Neural cell (in vitro differentiated cells): ENCODE measurements around the gene TSKS. TPM values are rescaled to one million over a fixed set of nuclear protein-coding genes. Genes with fewer than 3 reads are reported as not detected.

Source experiments
- H2AFZ ChIP-seq: fragments of 200-600, 300-800 bp; sonication (generic), shearing (Covaris generic); 2 replicates; pipeline ENCODE4 v1.6.0; 2014; ENCODE audit warnings: low read depth, mild to moderate bottlenecking, antibody characterized with exemption, low read length, moderate library complexity
- H3F3A ChIP-seq: fragments of 200-600 bp; shearing (Covaris generic); 2 replicates; pipeline ENCODE4 v1.6.1; 2016; ENCODE audit warnings: mild to moderate bottlenecking, moderate library complexity, mixed read lengths, antibody characterized with exemption, low read length; ENCODE audit not compliant: insufficient read depth, poor library complexity, severe bottlenecking
- H3K27ac ChIP-seq: fragments of 200-600, 300-800 bp; sonication (generic), shearing (Covaris generic); 2 replicates; pipeline ENCODE4 v1.5.1; 2014; ENCODE audit warnings: mild to moderate bottlenecking, low read length, moderate library complexity
- H3K27me3 ChIP-seq: fragments of 300-800, 200-600 bp; sonication (generic), shearing (Covaris generic); 2 replicates; pipeline ENCODE4 v1.6.0; 2014; ENCODE audit warnings: mild to moderate bottlenecking, low read depth, low read length, moderate library complexity; ENCODE audit not compliant: insufficient read depth
- H3K36me3 ChIP-seq: fragments of 300-800, 200-600 bp; sonication (generic), shearing (Covaris generic); 2 replicates; pipeline ENCODE4 v1.5.1; 2014; ENCODE audit warnings: mild to moderate bottlenecking, antibody characterized with exemption, low read length, moderate library complexity; ENCODE audit not compliant: insufficient read depth
- H3K4me2 ChIP-seq: fragments of 300-800, 200-600 bp; sonication (generic), shearing (Covaris generic); 2 replicates; pipeline ENCODE4 v1.6.0; 2014; ENCODE audit warnings: mild to moderate bottlenecking, low read length
- H3K4me3 ChIP-seq: fragments of 300-800, 200-600 bp; sonication (generic), shearing (Covaris generic); 2 replicates; pipeline ENCODE4 v1.5.1; 2014; ENCODE audit warnings: mild to moderate bottlenecking, low read length, moderate library complexity
- H3K79me2 ChIP-seq: fragments of 200-600 bp; shearing (Covaris generic); replicated peaks from 2 replicates; pipeline ENCODE4 v1.6.0; 2014; ENCODE audit warnings: mild to moderate bottlenecking, low read length, moderate library complexity; ENCODE audit not compliant: insufficient read depth
- H3K9ac ChIP-seq: fragments of 300-800, 200-600 bp; sonication (generic), shearing (Covaris generic); 2 replicates; pipeline ENCODE4 v1.6.1; 2016; ENCODE audit warnings: mild to moderate bottlenecking, low read length, mixed read lengths
- H3K9me2 ChIP-seq: fragments of 200-600 bp; shearing (Covaris generic); 2 replicates; pipeline ENCODE4 v1.6.1; 2016; ENCODE audit warnings: mild to moderate bottlenecking, low read length, mixed read lengths; ENCODE audit not compliant: insufficient read depth
- H3K9me3 ChIP-seq: fragments of 200-600, 300-800 bp; sonication (generic), shearing (Covaris generic); 2 replicates; pipeline ENCODE4 v1.6.1; 2016; ENCODE audit warnings: mild to moderate bottlenecking, mixed run types, low read length, moderate library complexity, mixed read lengths
- H4K20me1 ChIP-seq: fragments of 200-600 bp; shearing (Covaris generic); 2 replicates; pipeline ENCODE4 v1.6.1; 2016; ENCODE audit warnings: mild to moderate bottlenecking, mixed run types; ENCODE audit not compliant: insufficient read depth
- CTCF ChIP-seq: fragments of 450-650 bp; IDR thresholded peaks from 2 replicates; pipeline ENCODE4 v1.5.1; 2014; ENCODE audit warnings: antibody characterized with exemption, mild to moderate bottlenecking, moderate library complexity; ENCODE audit not compliant: poor library complexity, severe bottlenecking
- EP300 ChIP-seq: fragments of 450-650 bp; conservative IDR thresholded peaks from 2 replicates; pipeline ENCODE4 v1.6.1; 2014; ENCODE audit warnings: antibody characterized with exemption, mild to moderate bottlenecking, moderate library complexity; ENCODE audit not compliant: poor library complexity, severe bottlenecking
- EZH2 ChIP-seq: fragments of 200-600, 300-800 bp; shearing (Covaris generic), sonication (generic); IDR thresholded peaks from 2 replicates; pipeline ENCODE4 v1.6.1; 2014; ENCODE audit warnings: antibody characterized with exemption, low read length, borderline replicate concordance, mild to moderate bottlenecking; ENCODE audit not compliant: insufficient read depth, poor library complexity, severe bottlenecking
- MXI1 ChIP-seq: fragments of 450-650 bp; conservative IDR thresholded peaks from 2 replicates; pipeline ENCODE4 v1.6.1; 2014; ENCODE audit warnings: antibody characterized with exemption, mild to moderate bottlenecking; ENCODE audit not compliant: poor library complexity, severe bottlenecking
- POLR2AphosphoS5 ChIP-seq: IDR thresholded peaks from 2 replicates; pipeline ENCODE4 v1.6.1; 2012
- RAD21 ChIP-seq: fragments of 450-650 bp; conservative IDR thresholded peaks from 2 replicates; pipeline ENCODE4 v1.6.1; 2014; ENCODE audit warnings: antibody characterized with exemption, mild to moderate bottlenecking, moderate library complexity
- REST ChIP-seq: IDR thresholded peaks from 2 replicates; pipeline ENCODE4 v1.6.1; 2012; ENCODE audit warnings: borderline replicate concordance
- SMC3 ChIP-seq: fragments of 450-650 bp; conservative IDR thresholded peaks from 2 replicates; pipeline ENCODE4 v1.6.1; 2014; ENCODE audit warnings: antibody characterized with exemption, mild to moderate bottlenecking, moderate library complexity; ENCODE audit not compliant: poor library complexity
- TAF1 ChIP-seq: IDR thresholded peaks from 2 replicates; pipeline ENCODE4 v1.6.1; 2012; ENCODE audit warnings: low read depth
- polyA plus RNA-seq: library from polyadenylated mRNA; depleted of rRNA; stranded (reverse); fragments of >200 nt; gene quantifications from 2 replicates; pipeline ENCODE4 v1.2.3, GENCODE V29; 2014

Gene TSKS
- polyA plus RNA-seq, 1 donor from 2014 or later = not detected

- H3K36me3 ChIP-seq = no peaks in the 10 kb centered on the region
- no peaks in the 10 kb centered on the region for H3K9me3 ChIP-seq
- H3K79me2 ChIP-seq = no peaks in the 10 kb centered on the region
- no peak overlapping the region for H3K9ac ChIP-seq
- no peaks in the 10 kb centered on the region for H3K27me3 ChIP-seq
- TF ChIP-seq POLR2AphosphoS5 (no peak), SMC3 (no peak), EP300 (no peak)
- H4K20me1 ChIP-seq = no peaks in the 10 kb centered on the region
- H2AFZ ChIP-seq = no peak overlapping the region
- H3K4me2 ChIP-seq = no peak overlapping the region
- H3F3A ChIP-seq = no peaks in the 10 kb centered on the region
- no peaks in the 10 kb centered on the region for H3K9me2 ChIP-seq
- no peak overlapping the region for H3K4me3 ChIP-seq
- H3K27ac ChIP-seq = no peak overlapping the region
Observed at GRCh38 chr19:49806620-49806959, 43.5 kb upstream of the TSKS start.

- H3K9me2 ChIP-seq = no peaks in the 10 kb centered on the region
- no peak overlapping the region for H3K4me3 ChIP-seq
- H3K4me2 ChIP-seq = no peak overlapping the region
- H3K9me3 ChIP-seq = no peaks in the 10 kb centered on the region
- no peaks in the 10 kb centered on the region for H3K79me2 ChIP-seq
- no peaks in the 10 kb centered on the region for H3K27me3 ChIP-seq
- H4K20me1 ChIP-seq = no peaks in the 10 kb centered on the region
- no peak overlapping the region for H3K9ac ChIP-seq
- TF ChIP-seq CTCF (no peak), MXI1 (no peak), EZH2 (no peak), RAD21 (no peak), EP300 (no peak), POLR2AphosphoS5 (no peak), REST (no peak), SMC3 (no peak), TAF1 (no peak)
- no peaks in the 10 kb centered on the region for H3K36me3 ChIP-seq
- H3F3A ChIP-seq = no peaks in the 10 kb centered on the region
- H2AFZ ChIP-seq = no peak overlapping the region
- no peak overlapping the region for H3K27ac ChIP-seq
Observed at GRCh38 chr19:49805822-49806619, 42.9 kb upstream of the TSKS start.

- no peaks in the 10 kb centered on the region for H3K79me2 ChIP-seq
- no peaks in the 10 kb centered on the region for H3K27me3 ChIP-seq
- H3K27ac ChIP-seq = no peak overlapping the region
- TF ChIP-seq EZH2 (no peak), CTCF (no peak), EP300 (no peak), TAF1 (no peak), SMC3 (no peak), POLR2AphosphoS5 (no peak), RAD21 (no peak), MXI1 (no peak), REST (no peak)
- H3F3A ChIP-seq = no peaks in the 10 kb centered on the region
- no peak overlapping the region for H3K4me3 ChIP-seq
- H3K9ac ChIP-seq = no peak overlapping the region
- H2AFZ ChIP-seq = no peak overlapping the region
- H3K9me3 ChIP-seq = no peaks in the 10 kb centered on the region
- no peaks in the 10 kb centered on the region for H3K9me2 ChIP-seq
- no peak overlapping the region for H3K4me2 ChIP-seq
- H3K36me3 ChIP-seq = no peaks in the 10 kb centered on the region
- H4K20me1 ChIP-seq = no peaks in the 10 kb centered on the region
Observed at GRCh38 chr19:49803529-49803856, 40.4 kb upstream of the TSKS start.
